Left lung (tissue), 10 donors: ENCODE measurements around the gene DOHH. TPM values are rescaled to one million over a fixed set of nuclear protein-coding genes. Genes with fewer than 3 reads are reported as not detected.

Experiments used
- ATAC-seq: fragments of 200-7000 bp; cut with Tn5 transposase; one replicate; pipeline ENCODE4 v1.9.1; 2020; ENCODE audit warnings: moderate library complexity
- DNase-seq, 4 donors: peaks; one replicate each; pipeline ENCODE4 v3.0.0-alpha.2; 2013 to 2020
- H3K27ac ChIP-seq, 2 donors: fragments of 200-600 bp; sonication (generic) in 1 of 2; one replicate each; pipeline versions ENCODE4 v1.5.0 to v1.8.0; 2020 to 2021
- H3K27me3 ChIP-seq, 2 donors: fragments of 200-600 bp; sonication (generic) in 1 of 2; one replicate each; pipeline versions ENCODE4 v1.5.0 to v1.8.0; 2020 to 2021
- H3K36me3 ChIP-seq, 2 donors: fragments of 200-600 bp; sonication (generic) in 1 of 2; one replicate each; pipeline versions ENCODE4 v1.5.0 to v1.8.0; 2020 to 2021
- H3K4me1 ChIP-seq, 2 donors: fragments of 200-600 bp; one replicate each; pipeline ENCODE4 v1.8.0; 2021
- H3K4me3 ChIP-seq, 2 donors: fragments of 200-600 bp; sonication (generic) in 1 of 2; one replicate each; pipeline versions ENCODE4 v1.5.0 to v1.8.0; 2020 to 2021; ENCODE audit warnings: mild to moderate bottlenecking in 1 of 2
- H3K9me3 ChIP-seq, 2 donors: fragments of 200-600 bp; sonication (generic) in 1 of 2; one replicate each; pipeline versions ENCODE4 v1.5.0 to v1.8.0; 2020 to 2021
- CTCF ChIP-seq, 2 donors: fragments of 200-600 bp; sonication (generic) in 1 of 2; IDR thresholded peaks; one replicate each; pipeline versions ENCODE4 v1.5.0 to v1.8.0; 2021; ENCODE audit warnings: antibody characterized with exemption in 2 of 2
- intact Hi-C, 2 donors: fragments of 100-400 bp; cut with DNase I; formaldehyde crosslinking; loops; one replicate each; pipeline versions ENCODE4 v1.11.2 to v1.14.2; 2022
- polyA plus RNA-seq, 6 donors: library from polyadenylated mRNA; unstranded; fragments of 120-200 nt; gene quantifications; one replicate each; pipeline ENCODE4 v1.2.1, GENCODE V29; 2013; ENCODE audit not compliant: insufficient read length in 6 of 6
- total RNA-seq, 2 donors: library from RNA; stranded (reverse); fragmentation: NEBNext Ultra II Directional; extraction: Animal tissue kit (Norgen Biotek cat#: 25700); gene quantifications; one replicate each; pipeline ENCODE4 v1.2.1, GENCODE V29; 2021
- donor health status: DM: no; HTN: yes; CAD: no.
- donor health status: DM: no; HTN: no; CAD: no.

The DOHH gene
- total and polyA plus RNA-seq, 8 donors: 5.8 to 14.1 (median 7.9) TPM

GRCh38 chr19:3481241-3482090, 19.0 kb downstream of the DOHH start:
- Histone ChIP-seq H3K4me3 (no peak overlapping the region), H3K9me3 (no peaks in the 10 kb centered on the region), H3K36me3 (no peaks in the 10 kb centered on the region), H3K27me3 (peaks cover 21 to 68% of the 10 kb centered on the region in 2 donors), H3K27ac (no peak overlapping the region), H3K4me1 (no peaks in the 10 kb centered on the region)
- intact Hi-C loops: no loop called here
- TF ChIP-seq CTCF (IDR thresholded peaks at IDR 0.05): no peak
- DNase-seq: no peak
- no peak for ATAC-seq

DNA sequence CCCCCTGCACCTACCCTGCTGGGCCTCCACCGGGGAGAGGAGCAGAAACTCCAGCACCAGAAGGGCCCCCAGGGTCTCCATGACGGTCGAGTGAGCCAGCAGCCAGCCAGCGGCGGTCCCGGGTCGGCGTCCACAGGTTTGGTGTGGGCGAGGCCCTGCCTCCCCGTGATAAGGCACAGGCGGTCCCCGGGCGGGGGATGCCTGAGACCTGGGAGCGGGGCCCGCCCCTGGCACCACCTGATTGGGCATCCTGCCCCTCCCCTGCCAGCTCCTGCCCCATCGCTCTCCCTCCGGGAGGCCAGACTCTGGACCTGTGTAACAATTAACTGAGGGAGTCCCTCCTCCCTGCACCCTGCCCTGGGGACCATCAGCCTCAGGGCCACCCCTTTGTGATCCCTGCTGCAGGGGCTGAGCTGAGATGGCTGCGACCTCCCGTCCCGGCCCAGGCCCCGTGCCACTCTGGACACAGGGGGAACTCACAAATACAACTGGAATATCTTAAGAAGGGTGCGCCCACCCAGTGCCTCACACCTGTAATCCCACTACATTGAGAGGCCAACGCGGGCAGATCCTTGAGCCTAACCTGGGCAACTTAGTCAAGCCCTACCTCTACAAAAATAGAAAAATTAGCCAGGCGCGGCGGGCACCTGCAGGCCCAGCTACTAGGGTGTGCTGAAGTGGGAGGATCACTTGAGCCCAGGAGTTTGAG, 19.9 kb downstream of the DOHH start, which contains the start of gene SMIM24:
Gene SMIM24 (minus strand): TSS at position 143 of the 709 bp plus-strand sequence. CDS start 62 bp downstream, at position 81.
- no peak within 1 kb of the TSS for H3K27ac ChIP-seq
- ATAC-seq: no peak
- no peaks in the 10 kb centered on the region for H3K36me3 ChIP-seq
- peaks cover 21 to 61% of the 10 kb centered on the region in 2 donors for H3K27me3 ChIP-seq
- no peaks in the 10 kb centered on the region for H3K9me3 ChIP-seq
- H3K4me1 ChIP-seq: no peaks in the 10 kb centered on the region
- intact Hi-C loops: no loop called here
- H3K4me3 ChIP-seq: no peak within 1 kb of the TSS
- no peak for TF ChIP-seq CTCF (IDR thresholded peaks at IDR 0.05)
- DNase-seq: no peak

- no peak overlapping the region for H3K27ac ChIP-seq
- no peak for ATAC-seq
- peaks cover 21 to 57% of the 10 kb centered on the region in 2 donors for H3K27me3 ChIP-seq
- H3K36me3 ChIP-seq: no peaks in the 10 kb centered on the region
- no peaks in the 10 kb centered on the region for H3K4me1 ChIP-seq
- intact Hi-C loops: loop anchor here in 1 of 2 donors (10.0 kb wide), 1 partner anchor 165 kb away; no protein-coding TSS in a partner anchor
- no peak for DNase-seq
- no peak overlapping the region for H3K4me3 ChIP-seq
- no peak for TF ChIP-seq CTCF (IDR thresholded peaks at IDR 0.05)
- H3K9me3 ChIP-seq: no peaks in the 10 kb centered on the region
Observed at GRCh38 chr19:3479834-3480215, 20.6 kb downstream of the DOHH start.

DNA sequence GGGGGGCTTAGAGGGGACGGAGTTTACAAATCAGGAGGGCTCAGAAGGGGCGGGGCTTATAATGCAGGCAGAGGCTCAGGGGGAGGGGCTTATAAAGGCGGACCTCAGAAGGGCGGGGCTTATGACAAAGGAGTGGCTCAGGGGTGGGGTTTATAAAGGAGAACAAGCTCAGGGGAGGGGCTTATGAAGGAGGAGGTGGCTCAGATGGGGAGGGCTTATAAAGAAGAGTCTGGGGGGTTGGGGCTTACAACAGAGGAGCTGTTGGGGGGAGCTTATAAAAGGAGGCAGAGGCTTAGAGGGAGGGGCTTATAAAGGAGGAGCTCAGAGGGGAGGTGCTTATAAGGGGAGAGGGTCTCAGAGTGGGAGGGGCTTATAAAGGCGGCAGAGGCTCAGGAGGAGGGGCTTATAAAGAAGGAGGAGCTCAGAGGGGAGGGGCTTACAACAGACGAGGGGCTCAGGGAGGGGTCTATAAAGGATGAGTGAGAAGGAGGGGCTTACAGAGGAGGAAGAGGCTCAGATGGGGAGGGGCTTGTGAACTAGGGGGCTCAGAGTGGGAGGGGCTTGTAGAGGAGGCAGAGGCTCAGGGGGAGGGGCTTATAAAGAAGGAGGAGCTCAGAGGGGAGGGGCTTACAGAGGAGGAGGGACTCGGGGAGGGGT, 21.2 kb downstream of the DOHH start:
- peaks cover 21 to 56% of the 10 kb centered on the region in 2 donors for H3K27me3 ChIP-seq
- no peaks in the 10 kb centered on the region for H3K36me3 ChIP-seq
- ATAC-seq (peak; percentile 30), DNase-seq (no peak)
- no peak for TF ChIP-seq CTCF (IDR thresholded peaks at IDR 0.05)
- H3K9me3 ChIP-seq: no peaks in the 10 kb centered on the region
- H3K4me3 ChIP-seq: no peak overlapping the region
- intact Hi-C loops: loop anchor here in 1 of 2 donors (10.0 kb wide), 1 partner anchor 165 kb away; no protein-coding TSS in a partner anchor
- no peak overlapping the region for H3K27ac ChIP-seq
- no peaks in the 10 kb centered on the region for H3K4me1 ChIP-seq
